Stomach (tissue), 4 donors: ENCODE data around the gene CCN5.
"Not testable (repeated sequence)": the region's sequence is repeated elsewhere in the genome, so short reads cannot be mapped to it uniquely, and the experiment has no call there.

ENCODE experiments used
- POLR2A ChIP-seq, 4 donors: fragments of 450-650 bp; IDR thresholded peaks; one replicate each; pipeline ENCODE4 v1.6.1; 2016; ENCODE audit warnings: antibody characterized with exemption in 4 of 4, control low read depth in 2 of 4, mild to moderate bottlenecking in 1 of 4, moderate library complexity in 1 of 4
- TF ChIP-seq, protein P1 (sequence below), 7 experiments: fragments of 450-650 bp in 4 of 7; fragments of 200-600 bp in 3 of 7; sonication (generic) in 3 of 7; IDR thresholded peaks; one replicate each; pipeline ENCODE4 v1.5.1; 2016 to 2019; ENCODE audit warnings: antibody characterized with exemption in 7 of 7, control low read depth in 2 of 7, mild to moderate bottlenecking in 1 of 7

DNA sequence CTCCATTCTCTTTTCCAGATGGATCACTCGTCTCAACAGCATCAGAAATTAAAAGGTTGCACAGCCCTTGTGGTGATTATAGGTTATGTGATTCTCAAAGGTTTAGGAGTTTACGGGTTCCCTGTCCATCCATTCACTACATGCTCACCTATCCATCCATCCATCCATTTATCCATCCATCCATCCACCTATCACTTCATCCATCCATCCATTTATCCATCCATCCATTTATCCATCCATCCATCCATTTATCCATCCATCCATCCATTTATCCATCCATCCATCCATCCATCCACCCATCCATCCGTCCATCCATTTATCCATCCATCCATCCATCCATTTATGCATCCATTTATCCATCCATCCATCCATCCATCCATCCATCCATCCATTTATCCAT lies 48.6 kb downstream of the CCN5 start:
- TF ChIP-seq, protein P1, sequence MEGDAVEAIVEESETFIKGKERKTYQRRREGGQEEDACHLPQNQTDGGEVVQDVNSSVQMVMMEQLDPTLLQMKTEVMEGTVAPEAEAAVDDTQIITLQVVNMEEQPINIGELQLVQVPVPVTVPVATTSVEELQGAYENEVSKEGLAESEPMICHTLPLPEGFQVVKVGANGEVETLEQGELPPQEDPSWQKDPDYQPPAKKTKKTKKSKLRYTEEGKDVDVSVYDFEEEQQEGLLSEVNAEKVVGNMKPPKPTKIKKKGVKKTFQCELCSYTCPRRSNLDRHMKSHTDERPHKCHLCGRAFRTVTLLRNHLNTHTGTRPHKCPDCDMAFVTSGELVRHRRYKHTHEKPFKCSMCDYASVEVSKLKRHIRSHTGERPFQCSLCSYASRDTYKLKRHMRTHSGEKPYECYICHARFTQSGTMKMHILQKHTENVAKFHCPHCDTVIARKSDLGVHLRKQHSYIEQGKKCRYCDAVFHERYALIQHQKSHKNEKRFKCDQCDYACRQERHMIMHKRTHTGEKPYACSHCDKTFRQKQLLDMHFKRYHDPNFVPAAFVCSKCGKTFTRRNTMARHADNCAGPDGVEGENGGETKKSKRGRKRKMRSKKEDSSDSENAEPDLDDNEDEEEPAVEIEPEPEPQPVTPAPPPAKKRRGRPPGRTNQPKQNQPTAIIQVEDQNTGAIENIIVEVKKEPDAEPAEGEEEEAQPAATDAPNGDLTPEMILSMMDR (IDR thresholded peaks at IDR 0.05): not testable (repeated sequence)
- TF ChIP-seq POLR2A (IDR thresholded peaks at IDR 0.05): not testable (repeated sequence)
